Uterus (tissue), 2 donors: ENCODE data around the gene ALOX15B.

Source experiments
- CTCF ChIP-seq, 4 experiments: fragments of 200-600 bp in 2 of 4; fragments of 450-650 bp in 2 of 4; sonication (generic) in 2 of 4; IDR thresholded peaks; one replicate each; pipeline ENCODE4 v1.5.1; 2016 to 2019; ENCODE audit warnings: antibody characterized with exemption in 4 of 4, mild to moderate bottlenecking in 2 of 4, moderate library complexity in 1 of 4
- POLR2A ChIP-seq, 2 donors: fragments of 450-650 bp; IDR thresholded peaks; one replicate each; pipeline ENCODE4 v1.6.1; 2016; ENCODE audit warnings: antibody characterized with exemption in 2 of 2, mild to moderate bottlenecking in 1 of 2, moderate library complexity in 1 of 2

GRCh38 chr17:8015957-8016631, 22.8 kb upstream of the ALOX15B start:
- no peak for TF ChIP-seq CTCF (IDR thresholded peaks at IDR 0.05)
- TF ChIP-seq POLR2A (IDR thresholded peaks at IDR 0.05), result no peak
